ENCODE data around the gene LMNTD2. TPM values are rescaled to one million over a fixed set of nuclear protein-coding genes. Genes with fewer than 3 reads are reported as not detected.
A peak's percentile ranks its signal among the peaks of the same experiment; 100 is the strongest.

LMNTD2 gene
- total and polyA plus RNA-seq, 2 of the 13 experiments (the other 11 are each of a cell fraction or from before 2014, with no cell fraction given) = 1.1 to 3.1 TPM

DNA sequence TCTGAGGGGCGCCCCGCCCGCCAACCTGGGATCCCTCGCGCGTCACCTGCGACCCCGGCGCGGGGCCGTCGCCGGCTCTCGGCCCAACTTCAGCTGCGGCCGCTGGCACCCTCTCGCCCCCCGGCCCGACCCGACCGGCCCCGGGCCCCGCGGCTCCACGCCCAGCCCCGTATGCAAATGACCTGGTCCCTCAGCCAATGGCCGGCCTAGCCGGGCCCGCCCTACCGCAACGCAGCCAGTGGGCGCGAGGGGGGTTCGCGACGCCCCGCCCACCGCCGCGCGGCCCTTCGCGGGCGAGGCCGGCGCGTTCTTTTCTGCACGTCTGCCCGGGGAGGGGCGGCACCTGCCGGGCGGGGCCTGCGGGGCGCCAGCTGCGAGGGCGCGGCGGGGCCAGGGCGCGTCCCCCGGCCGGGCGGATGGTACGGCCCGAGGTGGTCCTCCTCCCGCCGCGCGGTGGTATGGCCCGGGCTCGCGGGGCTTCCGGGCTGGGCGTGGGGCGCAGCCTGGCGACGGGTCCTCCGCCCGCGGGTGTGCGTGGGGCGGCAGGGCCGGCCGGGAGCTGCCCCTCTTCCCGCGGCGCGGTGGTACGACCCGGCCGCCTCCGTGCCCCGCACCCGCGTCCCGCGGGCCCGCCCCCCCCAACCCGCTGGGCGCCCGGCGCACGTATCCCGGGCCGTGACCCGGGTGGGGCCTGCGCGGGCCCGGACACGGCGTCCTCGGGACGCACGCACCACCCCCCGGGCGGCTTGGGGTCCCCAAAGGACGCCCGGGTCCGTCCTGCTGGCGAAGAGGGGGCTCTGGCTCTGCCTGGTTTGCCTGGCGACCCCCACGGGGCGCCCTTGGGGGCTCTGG lies 8.0 kb upstream of the LMNTD2 start (continued):
- no peak for TF ChIP-seq ATF2 (CRISPR knock-in tag; IDR thresholded peaks at IDR 0.05)
- no peak for TF ChIP-seq PRMT3 (CRISPR knock-in tag; IDR thresholded peaks at IDR 0.05; ENCODE audit: borderline replicate concordance, low read depth)
- no peak for TF ChIP-seq CHD4 (IDR thresholded peaks at IDR 0.05; ENCODE audit: borderline replicate concordance, low read length)
- TF ChIP-seq ZSCAN29 (CRISPR knock-in tag; conservative IDR thresholded peaks at IDR 0.05) = no peak
- no peak for TF ChIP-seq ZNF180 (CRISPR knock-in tag; IDR thresholded peaks at IDR 0.05; ENCODE audit: borderline replicate concordance, low read depth)
- no peak for TF ChIP-seq ZNF687 (CRISPR knock-in tag; IDR thresholded peaks at IDR 0.05)
- TF ChIP-seq ZNF878 (CRISPR knock-in tag; IDR thresholded peaks at IDR 0.05) = no peak
- TF ChIP-seq ARHGAP35 (CRISPR knock-in tag; IDR thresholded peaks at IDR 0.05; ENCODE audit: borderline replicate concordance) = no peak
- TF ChIP-seq NFE2 (CRISPR knock-in tag; IDR thresholded peaks at IDR 0.05) = no peak
- TF ChIP-seq NAIF1 (CRISPR knock-in tag; IDR thresholded peaks at IDR 0.05; ENCODE audit: borderline replicate concordance) = no peak
- no peak for TF ChIP-seq ONECUT2 (CRISPR knock-in tag; IDR thresholded peaks at IDR 0.05)
- no peak for TF ChIP-seq HNRNPH1 (optimal IDR thresholded peaks at IDR 0.05; ENCODE audit: low read depth, low read length)
- no peak for TF ChIP-seq ZNF3 (CRISPR knock-in tag; IDR thresholded peaks at IDR 0.05)
- TF ChIP-seq SPEN (CRISPR knock-in tag; IDR thresholded peaks at IDR 0.05; ENCODE audit: low read depth) = 0 out of 2 replicates have a peak, but pooled peaks have one; percentile 15
- no peak for TF ChIP-seq ZMYM4 (CRISPR knock-in tag; IDR thresholded peaks at IDR 0.05)
- TF ChIP-seq, protein P1, sequence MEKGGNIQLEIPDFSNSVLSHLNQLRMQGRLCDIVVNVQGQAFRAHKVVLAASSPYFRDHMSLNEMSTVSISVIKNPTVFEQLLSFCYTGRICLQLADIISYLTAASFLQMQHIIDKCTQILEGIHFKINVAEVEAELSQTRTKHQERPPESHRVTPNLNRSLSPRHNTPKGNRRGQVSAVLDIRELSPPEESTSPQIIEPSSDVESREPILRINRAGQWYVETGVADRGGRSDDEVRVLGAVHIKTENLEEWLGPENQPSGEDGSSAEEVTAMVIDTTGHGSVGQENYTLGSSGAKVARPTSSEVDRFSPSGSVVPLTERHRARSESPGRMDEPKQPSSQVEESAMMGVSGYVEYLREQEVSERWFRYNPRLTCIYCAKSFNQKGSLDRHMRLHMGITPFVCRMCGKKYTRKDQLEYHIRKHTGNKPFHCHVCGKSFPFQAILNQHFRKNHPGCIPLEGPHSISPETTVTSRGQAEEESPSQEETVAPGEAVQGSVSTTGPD (CRISPR knock-in tag; IDR thresholded peaks at IDR 0.05) = no peak
- no peak for TF ChIP-seq E2F2 (CRISPR knock-in tag; IDR thresholded peaks at IDR 0.05; ENCODE audit: borderline replicate concordance)
- TF ChIP-seq THRA (CRISPR knock-in tag; IDR thresholded peaks at IDR 0.05; ENCODE audit: borderline replicate concordance) = no peak
- TF ChIP-seq YY1 (IDR thresholded peaks at IDR 0.05; ENCODE audit: insufficient read depth, insufficient replicate concordance, low read depth, low read length) = no peak

All from HepG2 (cell line).